DMS114 treated with DMSO at 0.1 percent for 48 hours (cell line): ENCODE data around the gene C14orf119.

ENCODE experiments used
- DNase-seq: peaks from one replicate; lab custom pipeline; 2025; ENCODE audit not compliant: unreplicated experiment; lab: John Stamatoyannopoulos, UW

C14orf119 gene

GRCh38 chr14:23095196-23096108 is at the start of gene C14orf119:
Gene C14orf119, plus strand, starts transcription at chr14:23095505. Its CDS starts 2,154 bp downstream, at chr14:23097659.
- no peak for DNase-seq

GRCh38 chr14:23047034-23047634 is 48.2 kb upstream of the C14orf119 start:
- no peak for DNase-seq

GRCh38 chr14:23047751-23048693 is 47.3 kb upstream of the C14orf119 start:
- no peak for DNase-seq

- no peak for DNase-seq
Observed at GRCh38 chr14:23049011-23049410, 46.3 kb upstream of the C14orf119 start.

GRCh38 chr14:23051141-23052057 is 43.9 kb upstream of the C14orf119 start:
- no peak for DNase-seq

GRCh38 chr14:23052182-23052623 is 43.1 kb upstream of the C14orf119 start:
- DNase-seq, result no peak

- no peak for DNase-seq
Observed at GRCh38 chr14:23052671-23053070, 42.6 kb upstream of the C14orf119 start.

- no peak for DNase-seq
Observed at GRCh38 chr14:23053426-23053825, 41.9 kb upstream of the C14orf119 start.

- DNase-seq, result no peak
Observed at GRCh38 chr14:23054000-23054811, 41.1 kb upstream of the C14orf119 start.

- DNase-seq, result no peak
Observed at GRCh38 chr14:23055147-23055550, 40.2 kb upstream of the C14orf119 start.

- no peak for DNase-seq
Observed at GRCh38 chr14:23055621-23056144, 39.6 kb upstream of the C14orf119 start.

GRCh38 chr14:23056145-23056955 is 39.0 kb upstream of the C14orf119 start:
- no peak for DNase-seq

GRCh38 chr14:23056956-23057756 is 38.1 kb upstream of the C14orf119 start, which contains the start of gene CDH24:
Gene CDH24, minus strand, starts transcription at chr14:23057520. Its CDS starts 1,787 bp downstream, at chr14:23055733.
- no peak for DNase-seq

- DNase-seq, result no peak
Observed at GRCh38 chr14:23057757-23058653, 37.3 kb upstream of the C14orf119 start.

GRCh38 chr14:23058654-23059504 is 36.4 kb upstream of the C14orf119 start:
- no peak for DNase-seq
